HG03060 (cell line): ENCODE data around the gene FECH.
"Not testable (repeated sequence)": the region's sequence is repeated elsewhere in the genome, so short reads cannot be mapped to it uniquely, and the experiment has no call there.

ENCODE experiments used
- ATAC-seq: cut with Tn5 transposase; IDR thresholded peaks from one replicate; pipeline ENCODE4 v1.9.1; 2021; ENCODE audit warnings: low read depth, moderate number of reproducible peaks; ENCODE audit not compliant: unreplicated experiment

FECH gene

DNA sequence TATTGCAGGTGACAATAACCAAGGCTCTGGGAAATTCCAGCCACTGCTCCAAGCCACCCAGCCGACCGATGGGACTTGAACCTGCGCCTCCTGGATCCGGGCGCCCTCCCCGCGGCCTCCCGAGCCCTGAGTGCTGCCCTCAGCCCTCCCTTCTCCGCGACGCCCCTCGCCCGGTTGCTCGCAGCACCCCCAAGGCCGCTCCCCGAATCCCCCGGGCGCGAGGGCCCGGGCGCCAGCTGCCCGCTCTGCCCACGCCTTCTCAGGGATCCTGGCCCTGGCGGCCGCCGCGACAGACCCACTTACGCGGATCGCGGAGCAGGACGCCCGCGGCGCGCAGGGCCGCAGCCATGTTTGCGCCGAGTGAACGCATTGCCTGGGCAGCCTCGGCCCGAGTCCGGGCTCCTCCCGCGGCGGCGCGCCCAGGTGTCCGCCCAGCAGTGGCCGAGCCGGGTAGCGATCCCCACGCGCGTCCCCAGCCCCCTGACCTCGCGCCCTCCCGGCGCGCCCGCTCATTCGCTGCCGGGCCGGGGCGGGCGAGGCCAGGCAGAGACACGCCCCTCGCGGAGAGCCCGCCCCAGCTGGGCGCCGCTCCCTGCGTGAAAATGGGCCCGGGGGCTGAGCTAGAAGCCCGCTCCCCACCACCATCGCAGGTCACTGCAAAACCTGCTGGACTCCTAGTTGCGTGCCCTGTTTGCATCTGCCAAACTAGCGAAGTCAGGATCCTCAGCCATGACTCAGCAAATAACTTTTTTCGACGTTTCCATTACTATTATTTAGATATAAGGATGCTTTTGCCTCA is at the start of gene FECH:
FECH (minus strand) TSS at position 452 of the 799 bp plus-strand sequence; CDS start at position 370, 82 bp downstream.
- no peak for ATAC-seq

DNA sequence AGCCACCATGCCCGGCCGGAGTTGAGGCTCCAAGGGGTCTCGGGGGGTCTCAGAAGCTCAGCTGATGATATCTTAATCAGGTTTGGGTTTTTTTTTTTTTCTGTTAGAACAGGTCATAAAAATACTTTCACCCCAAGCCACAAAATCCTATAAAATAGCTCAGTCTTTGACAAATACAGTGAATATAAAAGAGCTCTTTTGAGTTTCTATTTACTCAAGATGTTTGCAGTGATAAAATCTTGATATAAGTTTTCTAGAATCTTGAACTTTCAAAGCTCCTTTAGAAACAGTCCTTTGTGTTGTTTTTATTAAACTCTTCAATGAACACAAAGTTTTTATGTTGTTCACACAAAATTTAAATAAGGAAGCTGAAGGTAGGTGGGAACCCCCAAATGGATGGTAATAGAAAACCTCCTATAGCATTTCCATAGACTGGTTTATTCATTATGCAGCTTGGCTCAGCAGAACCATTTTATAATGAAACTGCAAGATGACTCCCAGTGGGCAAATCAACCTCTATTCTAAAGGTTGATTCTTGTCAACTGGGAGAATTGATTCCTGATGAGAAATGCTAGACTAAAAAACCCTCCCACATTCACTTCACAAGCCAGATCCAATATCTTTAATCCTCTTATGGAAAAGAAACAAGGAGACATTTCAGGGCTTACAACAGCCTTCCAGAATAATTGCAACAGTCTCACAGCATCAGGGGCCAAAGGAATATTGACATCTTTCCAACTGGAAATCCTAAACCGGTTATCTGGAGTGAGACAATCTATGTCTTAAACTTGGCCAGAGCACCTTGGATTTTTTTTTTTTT is 48.7 kb upstream of the FECH start:
- no peak for ATAC-seq

DNA sequence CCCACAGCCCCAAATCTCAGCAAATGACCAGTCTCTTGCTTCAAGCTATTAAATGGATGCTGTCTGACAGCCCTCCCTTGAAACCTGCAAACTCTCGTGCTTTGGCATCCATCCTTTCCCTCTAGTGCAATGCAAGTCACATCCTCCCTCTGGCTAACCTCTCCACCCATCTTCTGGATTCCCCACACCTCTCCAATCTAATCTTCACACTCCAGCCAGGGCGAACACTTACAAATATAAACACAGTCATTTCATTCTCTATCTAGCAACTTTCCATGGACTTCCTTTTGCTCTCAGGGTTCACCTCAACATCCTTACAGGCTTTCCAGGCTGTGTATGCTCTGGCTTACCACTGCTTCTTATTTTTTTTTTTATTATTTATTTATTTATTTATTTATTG is 45.2 kb upstream of the FECH start:
- ATAC-seq, result no peak

- ATAC-seq, result no peak
Measured at GRCh38 chr18:57630754-57631595, 44.5 kb upstream of the FECH start.

- peak; percentile 63 for ATAC-seq
Measured at GRCh38 chr18:57630002-57630753, 43.7 kb upstream of the FECH start.

DNA sequence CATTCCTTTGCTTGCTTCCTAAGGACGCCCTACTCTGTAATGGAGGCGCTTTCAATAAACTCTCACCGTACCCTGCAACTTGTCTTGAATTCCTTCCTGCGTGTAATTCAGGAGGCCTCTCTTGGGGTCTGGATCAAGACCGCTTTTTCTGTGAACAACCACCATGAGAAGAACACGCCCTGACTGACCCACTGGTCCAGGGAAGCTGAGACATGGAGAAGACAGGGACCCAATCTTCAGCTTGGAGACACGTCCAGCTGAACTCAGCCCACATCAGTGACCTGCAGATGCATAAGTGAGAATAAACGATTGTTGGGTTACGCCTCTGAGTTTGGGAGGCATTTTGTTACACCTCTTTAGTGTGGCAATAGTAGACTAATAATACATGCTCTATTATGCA is 42.9 kb upstream of the FECH start:
- no peak for ATAC-seq

- no peak for ATAC-seq
Measured at GRCh38 chr18:57627488-57627887, 41.0 kb upstream of the FECH start.

- ATAC-seq, result no peak
Measured at GRCh38 chr18:57624988-57625387, 38.5 kb upstream of the FECH start.

DNA sequence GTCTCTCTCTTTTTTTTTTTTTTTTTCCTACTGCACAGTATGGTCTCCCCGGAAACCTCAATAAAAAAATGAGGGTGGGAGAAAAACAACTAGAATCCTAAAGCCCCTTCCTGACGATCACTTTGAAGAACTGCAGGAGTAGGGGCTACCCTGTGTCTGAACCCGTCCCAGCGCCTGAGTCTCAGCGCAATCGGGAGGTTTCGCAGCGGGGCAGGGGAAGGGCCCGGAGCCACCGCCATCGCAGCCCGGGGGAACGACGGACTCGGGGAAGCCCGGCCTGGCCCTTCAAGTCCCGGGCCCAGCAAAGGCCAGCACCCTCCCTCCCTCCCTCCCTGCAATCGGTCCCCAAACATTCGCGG is 34.7 kb upstream of the FECH start:
- ATAC-seq, result no peak

DNA sequence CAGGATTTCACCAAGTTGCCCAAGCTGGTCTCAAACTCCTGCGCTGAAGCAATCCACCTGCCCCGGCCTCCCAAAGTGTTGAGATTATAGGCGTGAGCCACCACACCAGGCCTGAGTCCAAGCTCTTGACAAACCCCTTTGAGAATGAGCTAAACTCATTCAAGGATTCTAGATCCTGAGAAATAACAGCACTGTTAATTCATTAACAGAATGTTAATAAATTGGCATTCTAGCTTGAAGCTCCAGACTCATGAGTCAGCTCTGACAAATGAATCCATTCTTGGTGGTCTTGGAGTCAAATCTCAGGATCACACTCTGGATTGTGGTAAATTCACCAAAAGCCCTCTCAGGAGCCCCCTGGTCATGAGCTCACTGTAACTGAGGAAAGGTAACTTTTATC is 33.4 kb upstream of the FECH start:
- no peak for ATAC-seq

DNA sequence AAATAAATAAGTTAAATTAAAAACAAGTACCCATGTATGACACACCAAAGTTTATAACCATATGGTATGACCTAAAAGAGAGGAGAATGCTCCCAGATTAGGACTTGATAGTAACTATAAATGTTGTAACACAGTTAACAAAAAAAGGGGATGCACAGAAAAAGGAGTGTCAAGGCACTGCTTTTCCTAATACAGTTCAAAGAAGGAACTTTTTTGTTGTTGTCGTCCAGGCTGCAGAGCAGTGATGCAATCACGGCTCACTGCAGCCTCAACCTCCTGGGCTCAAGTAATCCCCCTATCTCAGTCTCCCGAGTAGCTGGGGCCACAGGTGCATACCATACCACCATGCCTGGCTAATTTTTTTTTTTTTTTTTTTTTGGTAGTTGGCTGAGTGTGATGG is 32.4 kb upstream of the FECH start:
- ATAC-seq, result no peak

DNA sequence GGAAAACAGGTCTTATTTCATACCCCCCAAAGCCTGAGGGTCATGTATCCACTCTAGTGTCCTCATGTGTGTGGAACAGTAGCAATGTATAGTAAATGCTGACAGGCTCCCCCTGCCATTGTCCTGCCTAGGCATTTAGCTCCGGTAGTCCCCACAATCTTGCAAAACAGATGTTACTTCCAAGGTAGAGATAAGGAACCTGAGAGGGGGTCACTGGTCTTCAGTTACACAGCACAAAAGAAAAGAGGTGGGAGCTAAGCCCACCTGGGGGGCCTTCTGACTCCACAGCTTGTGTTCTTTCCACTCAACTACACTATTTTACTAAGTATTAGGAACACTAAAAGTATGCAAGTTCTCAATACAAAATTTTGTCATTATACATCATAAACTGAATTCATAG is 17.4 kb upstream of the FECH start:
- no peak for ATAC-seq

GRCh38 chr18:57595347-57595746 is 8.8 kb upstream of the FECH start:
- ATAC-seq, result no peak

- not testable (repeated sequence) for ATAC-seq
Measured at GRCh38 chr18:57592716-57593115, 6.2 kb upstream of the FECH start.

DNA sequence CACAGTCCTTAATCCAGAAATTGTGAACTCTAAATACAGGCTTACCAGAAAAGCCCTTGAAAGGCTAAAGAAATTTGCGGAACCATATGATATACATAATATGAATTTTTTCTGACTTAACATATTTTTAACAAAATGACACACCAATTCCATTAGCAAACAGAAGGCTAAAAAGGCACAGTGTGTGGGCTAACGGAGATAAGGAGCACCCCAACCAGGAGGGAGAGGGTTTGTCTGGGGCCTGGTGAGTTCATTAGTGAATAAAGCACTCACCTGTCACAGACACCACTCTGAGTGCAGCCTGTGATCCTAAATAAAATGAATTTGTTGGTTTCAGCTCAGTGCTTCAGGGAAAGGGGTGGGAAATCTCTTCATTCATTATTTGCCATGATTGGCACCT is 2.7 kb upstream of the FECH start:
- ATAC-seq, result no peak

DNA sequence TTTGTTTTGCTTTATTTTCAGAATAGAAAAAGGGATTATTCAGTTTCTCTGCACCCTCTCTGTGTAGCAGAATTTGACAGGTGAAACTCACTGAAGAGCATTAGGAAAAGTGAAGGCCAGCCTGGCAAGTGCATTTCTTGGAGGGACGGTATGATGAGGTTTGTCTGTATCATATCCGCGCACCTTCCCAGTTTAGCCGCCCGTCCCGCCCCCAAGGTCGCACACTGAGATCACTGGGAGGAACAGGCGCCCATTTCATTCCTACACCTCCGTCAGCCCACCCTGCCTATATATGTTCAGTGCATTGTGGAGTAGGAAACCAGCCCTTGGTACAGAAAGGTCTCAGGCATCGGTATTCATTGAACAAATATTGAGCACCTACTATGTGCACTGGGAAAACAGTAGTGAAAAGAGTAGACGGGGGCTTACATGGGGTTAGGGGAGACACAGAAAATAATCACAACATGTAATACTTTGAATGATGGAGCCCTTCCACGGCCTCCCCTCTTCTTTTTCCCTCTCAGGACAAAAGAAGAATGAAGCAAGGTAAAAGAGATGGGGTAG is 678 bp upstream of the FECH start:
- ATAC-seq, result no peak

DNA sequence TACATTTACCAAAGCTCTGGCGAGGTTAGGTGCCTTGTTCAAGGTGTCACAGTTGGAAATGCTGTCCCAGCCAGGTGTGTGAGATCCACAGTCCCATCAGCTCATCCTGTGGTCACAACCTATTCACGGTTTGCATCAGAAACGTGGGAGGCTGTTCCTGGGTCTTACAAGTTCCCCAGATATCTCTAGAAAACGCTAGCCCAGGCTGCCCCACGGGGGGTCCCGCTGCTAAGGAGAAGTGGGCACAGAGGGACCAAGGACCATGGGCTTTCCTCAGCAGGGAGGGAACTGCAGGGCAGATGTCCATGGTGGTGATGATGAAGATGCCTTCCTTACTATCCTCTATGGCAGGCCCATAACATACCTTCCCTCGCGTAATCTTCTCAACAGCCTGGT is 649 bp downstream of the FECH start:
- no peak for ATAC-seq

GRCh38 chr18:57585421-57585820 is 1.1 kb downstream of the FECH start:
- ATAC-seq, result no peak

DNA sequence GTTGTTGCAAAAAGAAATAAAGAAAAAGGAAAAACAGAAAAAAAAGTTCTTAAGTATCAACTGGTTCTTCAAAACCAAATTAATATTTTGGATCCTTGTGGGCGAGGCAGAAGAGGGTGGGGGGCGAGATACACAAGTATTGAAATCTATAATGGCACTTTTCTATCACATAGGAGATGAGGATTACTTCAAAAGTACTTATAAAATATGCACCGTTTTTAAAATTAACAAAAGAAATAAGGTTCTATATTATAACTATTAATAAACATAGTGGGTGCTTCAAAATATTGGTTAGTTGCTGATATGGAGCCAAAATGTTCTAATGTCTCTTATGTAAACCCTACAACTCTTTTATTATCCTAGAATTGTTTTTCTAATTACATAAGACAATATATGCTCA is 2.1 kb downstream of the FECH start:
- no peak for ATAC-seq

DNA sequence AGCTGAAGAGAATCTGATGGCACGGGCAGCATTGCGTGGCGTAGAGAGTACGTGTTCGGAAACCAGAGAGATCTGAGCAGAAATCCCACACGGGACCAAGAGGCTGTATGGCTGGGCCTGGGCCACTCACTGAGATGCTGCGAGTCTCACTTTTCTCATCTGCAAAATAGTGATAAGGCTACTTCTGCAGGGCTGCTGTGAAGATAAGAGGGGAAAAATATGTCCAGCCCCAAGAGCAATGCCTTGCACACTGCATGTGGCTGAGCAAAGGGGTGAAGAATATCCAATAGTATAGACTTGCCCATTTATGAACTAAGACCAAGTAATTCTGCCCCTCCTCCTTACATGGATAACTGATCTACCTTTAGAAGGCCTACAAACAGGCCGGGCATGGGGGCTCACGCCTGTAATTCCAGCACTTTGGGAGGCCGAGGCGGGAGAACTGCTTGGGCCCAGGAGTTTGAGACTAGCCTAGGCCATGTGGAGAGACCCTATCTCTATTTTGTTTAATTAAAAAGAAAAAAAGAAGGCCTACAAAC is 3.1 kb downstream of the FECH start:
- ATAC-seq, result no peak
